ENCODE data around the gene HS3ST6.
"Not testable (repeated sequence)": the region's sequence is repeated elsewhere in the genome, so short reads cannot be mapped to it uniquely, and the experiment has no call there.

HS3ST6 gene

GRCh38 chr16:1907226-1907860 is 10.9 kb downstream of the HS3ST6 start:
- DNase-seq (ENCODE audit: low spot score), result no peak

- DNase-seq (ENCODE audit: low spot score), result peak; percentile 64
Measured at GRCh38 chr16:1906846-1907165, 11.4 kb downstream of the HS3ST6 start.

GRCh38 chr16:1906055-1906845 is 12.0 kb downstream of the HS3ST6 start:
- no peak for DNase-seq (ENCODE audit: low spot score)

GRCh38 chr16:1903845-1904840 is 14.1 kb downstream of the HS3ST6 start:
- no peak for DNase-seq (ENCODE audit: low spot score)

GRCh38 chr16:1903220-1903574 is 15.0 kb downstream of the HS3ST6 start:
- no peak for DNase-seq (ENCODE audit: low spot score)

GRCh38 chr16:1902547-1903219 is 15.5 kb downstream of the HS3ST6 start:
- no peak for DNase-seq (ENCODE audit: low spot score)

GRCh38 chr16:1900452-1900774 is 17.8 kb downstream of the HS3ST6 start:
- DNase-seq (ENCODE audit: low spot score), result no peak

- DNase-seq (ENCODE audit: low spot score), result no peak
Measured at GRCh38 chr16:1899641-1900451, 18.4 kb downstream of the HS3ST6 start.

- DNase-seq (ENCODE audit: low spot score), result not testable (repeated sequence)
Measured at GRCh38 chr16:1897692-1898091, 20.5 kb downstream of the HS3ST6 start.

GRCh38 chr16:1895949-1896675 is 22.1 kb downstream of the HS3ST6 start:
- DNase-seq (ENCODE audit: low spot score), result no peak

- no peak for DNase-seq (ENCODE audit: low spot score)
Measured at GRCh38 chr16:1895068-1895467, 23.1 kb downstream of the HS3ST6 start.

GRCh38 chr16:1890708-1891050 is 27.5 kb downstream of the HS3ST6 start:
- no peak for DNase-seq (ENCODE audit: low spot score)

- no peak for DNase-seq (ENCODE audit: low spot score)
Measured at GRCh38 chr16:1890024-1890707, 28.0 kb downstream of the HS3ST6 start.

- DNase-seq (ENCODE audit: low spot score), result no peak
Measured at GRCh38 chr16:1887711-1888354, 30.4 kb downstream of the HS3ST6 start.

- DNase-seq (ENCODE audit: low spot score), result no peak
Measured at GRCh38 chr16:1884889-1885288, 33.3 kb downstream of the HS3ST6 start.

- no peak for DNase-seq (ENCODE audit: low spot score)
Measured at GRCh38 chr16:1884155-1884760, 34.0 kb downstream of the HS3ST6 start.

GRCh38 chr16:1881172-1881571 is 37.0 kb downstream of the HS3ST6 start:
- not testable (repeated sequence) for DNase-seq (ENCODE audit: low spot score)

- no peak for DNase-seq (ENCODE audit: low spot score)
Measured at GRCh38 chr16:1879477-1879876, 38.7 kb downstream of the HS3ST6 start.

GRCh38 chr16:1878256-1878655 is 40.0 kb downstream of the HS3ST6 start:
- DNase-seq (ENCODE audit: low spot score), result no peak

Data from AG08395 (cell line).